ENCODE measurements around the gene NRG3.

DNA sequence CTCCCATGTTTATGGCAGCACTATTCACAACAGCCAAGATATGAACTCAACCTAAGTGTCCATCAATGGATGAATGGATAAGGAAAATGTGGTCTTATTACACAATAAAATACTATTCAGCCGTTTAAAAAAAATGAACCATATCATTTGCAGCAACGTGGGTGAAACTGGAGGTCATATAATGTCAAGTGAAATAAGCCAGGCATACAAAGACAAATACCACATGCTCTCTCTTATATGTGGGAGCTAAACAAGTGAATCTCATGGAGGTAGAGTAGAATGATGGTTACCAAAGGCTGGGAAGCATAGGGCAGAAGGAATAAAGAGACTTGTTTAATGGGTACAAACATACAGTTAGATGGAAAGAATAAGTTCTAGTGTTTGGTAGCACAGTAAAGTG, 699.1 kb downstream of the NRG3 start:
- TF ChIP-seq, protein P1, sequence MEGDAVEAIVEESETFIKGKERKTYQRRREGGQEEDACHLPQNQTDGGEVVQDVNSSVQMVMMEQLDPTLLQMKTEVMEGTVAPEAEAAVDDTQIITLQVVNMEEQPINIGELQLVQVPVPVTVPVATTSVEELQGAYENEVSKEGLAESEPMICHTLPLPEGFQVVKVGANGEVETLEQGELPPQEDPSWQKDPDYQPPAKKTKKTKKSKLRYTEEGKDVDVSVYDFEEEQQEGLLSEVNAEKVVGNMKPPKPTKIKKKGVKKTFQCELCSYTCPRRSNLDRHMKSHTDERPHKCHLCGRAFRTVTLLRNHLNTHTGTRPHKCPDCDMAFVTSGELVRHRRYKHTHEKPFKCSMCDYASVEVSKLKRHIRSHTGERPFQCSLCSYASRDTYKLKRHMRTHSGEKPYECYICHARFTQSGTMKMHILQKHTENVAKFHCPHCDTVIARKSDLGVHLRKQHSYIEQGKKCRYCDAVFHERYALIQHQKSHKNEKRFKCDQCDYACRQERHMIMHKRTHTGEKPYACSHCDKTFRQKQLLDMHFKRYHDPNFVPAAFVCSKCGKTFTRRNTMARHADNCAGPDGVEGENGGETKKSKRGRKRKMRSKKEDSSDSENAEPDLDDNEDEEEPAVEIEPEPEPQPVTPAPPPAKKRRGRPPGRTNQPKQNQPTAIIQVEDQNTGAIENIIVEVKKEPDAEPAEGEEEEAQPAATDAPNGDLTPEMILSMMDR (IDR thresholded peaks at IDR 0.05; ENCODE audit: low read length) = no peak
- no peak for TF ChIP-seq EZH2 (IDR thresholded peaks at IDR 0.05; ENCODE audit: borderline replicate concordance, low read length)
